Raji (cell line): Measurements from ENCODE around the gene EMILIN1.

Experiments used
- POLR2A ChIP-seq: IDR thresholded peaks from 2 replicates; pipeline ENCODE4 v1.6.1; 2011; ENCODE audit warnings: low read depth, low read length, control low read depth; ENCODE audit not compliant: insufficient read depth

The EMILIN1 gene

GRCh38 chr2:27050996-27051901, 27.2 kb upstream of the EMILIN1 start, which contains the start of gene AGBL5:
TSS of gene AGBL5 (plus strand) at chr2:27051668. CDS start at chr2:27052959, 1,291 bp downstream.
- TF ChIP-seq POLR2A, result peak; percentile 81

- no peak for TF ChIP-seq POLR2A
Observed at GRCh38 chr2:27051902-27052645, 26.3 kb upstream of the EMILIN1 start.

- TF ChIP-seq POLR2A, result no peak
Observed at GRCh38 chr2:27053321-27053720, 25.1 kb upstream of the EMILIN1 start.

GRCh38 chr2:27053776-27054175, 24.6 kb upstream of the EMILIN1 start:
- TF ChIP-seq POLR2A, result no peak

GRCh38 chr2:27054721-27055120, 23.7 kb upstream of the EMILIN1 start:
- TF ChIP-seq POLR2A, result no peak

GRCh38 chr2:27057184-27057583, 21.2 kb upstream of the EMILIN1 start:
- no peak for TF ChIP-seq POLR2A

GRCh38 chr2:27058210-27058609, 20.2 kb upstream of the EMILIN1 start:
- TF ChIP-seq POLR2A, result no peak

- no peak for TF ChIP-seq POLR2A
Observed at GRCh38 chr2:27059141-27059820, 19.1 kb upstream of the EMILIN1 start.

GRCh38 chr2:27060323-27060722, 18.1 kb upstream of the EMILIN1 start:
- no peak for TF ChIP-seq POLR2A

GRCh38 chr2:27065128-27065527, 13.3 kb upstream of the EMILIN1 start:
- TF ChIP-seq POLR2A, result no peak

GRCh38 chr2:27067385-27067784, 11.0 kb upstream of the EMILIN1 start:
- TF ChIP-seq POLR2A, result no peak

GRCh38 chr2:27069436-27069835, 9.0 kb upstream of the EMILIN1 start:
- TF ChIP-seq POLR2A, result no peak

GRCh38 chr2:27069961-27070618, 8.3 kb upstream of the EMILIN1 start:
- TF ChIP-seq POLR2A, result no peak

- TF ChIP-seq POLR2A, result no peak
Observed at GRCh38 chr2:27070653-27071276, 7.7 kb upstream of the EMILIN1 start.
